Eye (tissue), 1 donor: ENCODE measurements around the gene TNFRSF6B.
"Not testable (repeated sequence)": the region's sequence is repeated elsewhere in the genome, so short reads cannot be mapped to it uniquely, and the experiment has no call there.

Source experiments
- DNase-seq: peaks from one replicate; pipeline ENCODE4 v3.0.0-alpha.2; 2015

The TNFRSF6B gene

DNA sequence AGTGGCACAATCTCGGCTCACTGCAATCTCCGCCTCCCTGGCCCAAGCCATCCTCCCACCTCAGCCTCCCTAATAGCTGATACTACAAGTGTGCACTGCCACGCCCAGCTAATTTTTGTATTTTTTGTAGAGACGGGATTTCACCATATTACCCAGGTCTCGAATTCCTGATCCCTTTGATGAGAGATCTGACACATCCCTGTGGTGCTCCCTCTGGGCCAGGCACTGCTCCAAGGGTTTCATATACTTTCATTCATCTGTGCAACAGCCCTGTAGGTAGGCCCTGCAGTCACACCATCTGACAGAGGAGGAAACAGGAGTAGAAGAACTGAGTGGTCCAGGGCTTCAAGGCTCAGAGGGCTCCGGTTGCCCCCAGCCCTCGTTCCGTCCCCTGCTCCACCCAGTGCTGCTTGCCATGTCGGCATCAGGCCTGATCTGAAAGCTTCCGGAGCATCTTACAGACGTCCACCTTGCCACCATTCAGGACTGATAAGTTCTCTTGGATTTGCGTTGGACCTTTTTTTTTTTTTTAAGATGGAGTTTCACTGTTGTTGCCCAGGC is 14.7 kb downstream of the TNFRSF6B start:
- DNase-seq, result no peak

DNA sequence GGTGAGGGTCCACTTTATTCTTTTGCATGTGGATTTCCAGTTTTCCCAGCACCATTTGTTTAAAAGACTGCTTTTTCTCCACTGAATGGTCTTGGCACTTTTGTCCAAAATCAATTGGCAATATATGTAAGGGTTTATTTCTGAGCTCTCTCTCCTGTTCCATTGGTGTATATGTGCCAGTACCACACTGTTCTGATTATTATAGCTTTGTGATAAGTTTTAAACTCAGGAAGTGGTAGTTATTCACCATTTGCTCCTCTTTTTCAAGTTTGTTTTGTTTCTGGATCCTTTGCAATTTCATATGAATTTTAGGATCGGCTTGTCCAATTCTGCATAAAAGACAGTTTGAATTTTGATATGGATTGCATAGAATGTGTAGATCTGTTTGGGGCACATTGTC is 15.7 kb downstream of the TNFRSF6B start:
- DNase-seq, result no peak

DNA sequence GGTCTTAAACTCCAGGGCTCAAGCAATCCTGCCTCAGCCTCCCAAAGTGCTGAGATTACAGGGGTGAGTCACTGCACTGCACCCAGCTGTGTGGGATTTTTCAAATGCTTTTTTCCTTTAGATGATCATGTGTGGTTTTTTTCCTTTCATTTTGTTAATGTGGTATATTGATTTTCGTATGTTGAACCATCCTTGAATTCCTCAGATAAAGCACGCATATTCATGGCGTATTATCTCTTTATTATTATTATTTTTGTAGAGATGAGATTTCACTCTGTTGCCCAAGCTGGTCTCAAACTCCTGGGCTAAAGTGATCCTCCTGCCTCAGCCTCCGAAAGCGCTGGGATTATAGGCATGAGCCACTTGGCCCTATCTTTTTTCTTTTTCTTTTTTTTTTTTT is 18.4 kb downstream of the TNFRSF6B start:
- no peak for DNase-seq

DNA sequence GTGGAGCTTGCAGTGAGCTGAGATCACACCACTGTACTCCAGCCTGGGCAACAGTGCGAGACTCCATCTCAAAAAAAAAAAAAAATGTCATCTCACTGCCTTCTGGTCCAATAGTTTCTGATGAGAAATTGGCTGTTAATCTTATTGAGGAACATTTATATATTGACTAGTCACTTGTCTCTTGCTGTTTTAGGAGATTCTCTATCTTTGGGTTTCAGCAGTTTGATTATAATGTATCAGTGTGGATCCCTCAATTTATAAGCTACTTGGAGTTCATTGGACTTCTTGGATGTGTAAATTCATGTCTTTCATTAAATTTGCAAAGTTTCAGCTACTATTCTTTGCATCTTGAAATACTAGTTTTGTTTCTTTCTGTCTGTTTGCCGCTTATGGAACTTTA is 22.5 kb downstream of the TNFRSF6B start:
- no peak for DNase-seq

DNA sequence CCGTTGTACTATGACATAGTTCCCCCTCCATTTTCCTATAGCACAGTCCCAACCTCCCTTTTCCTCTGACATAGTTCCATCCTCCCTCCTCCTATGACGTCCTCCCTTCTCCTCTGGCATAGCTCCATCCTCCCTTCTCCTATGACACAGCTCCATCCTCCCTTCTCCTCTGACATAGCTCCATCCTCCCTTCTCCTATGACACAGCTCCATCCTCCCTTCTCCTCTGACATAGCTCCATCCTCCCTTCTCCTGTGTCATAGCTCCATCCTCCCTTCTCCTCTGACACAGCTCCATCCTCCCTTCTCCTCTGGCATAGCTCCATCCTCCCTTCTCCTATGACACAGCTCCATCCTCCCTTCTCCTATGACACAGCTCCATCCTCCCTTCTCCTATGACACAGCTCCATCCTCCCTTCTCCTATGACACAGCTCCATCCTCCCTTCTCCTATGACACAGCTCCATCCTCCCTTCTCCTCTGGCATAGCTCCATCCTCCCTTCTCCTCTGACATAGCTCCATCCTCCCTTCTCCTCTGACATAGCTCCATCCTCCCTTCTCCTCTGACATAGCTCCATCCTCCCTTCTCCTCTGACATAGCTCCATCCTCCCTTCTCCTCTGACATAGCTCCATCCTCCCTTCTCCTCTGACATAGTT is 26.6 kb downstream of the TNFRSF6B start:
- not testable (repeated sequence) for DNase-seq

DNA sequence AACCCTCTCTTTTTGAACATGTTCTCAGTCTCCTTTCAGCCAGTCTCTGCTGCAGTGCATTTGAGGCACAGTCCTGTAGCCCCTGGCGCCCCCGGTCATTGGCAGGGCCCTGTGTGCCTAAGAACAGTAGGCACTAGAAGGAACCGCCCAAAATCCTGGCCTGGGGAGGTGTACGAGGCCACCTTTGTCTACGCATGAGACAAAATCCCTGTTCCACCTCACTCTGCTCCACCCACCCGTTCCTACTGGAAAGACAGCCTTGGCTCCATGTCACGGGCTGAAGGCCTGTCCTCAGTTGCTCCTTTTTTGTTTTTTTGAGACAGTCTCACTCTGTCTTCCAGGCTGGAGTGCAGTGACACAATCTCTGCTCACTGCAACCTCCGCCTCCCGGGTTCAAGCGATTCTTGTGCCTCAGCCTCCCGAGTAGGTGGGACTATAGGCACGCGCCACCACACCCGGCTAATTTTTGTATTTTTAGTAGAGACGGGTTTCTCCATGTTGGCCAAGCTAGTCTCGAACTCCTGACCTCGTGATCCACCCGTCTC is 33.8 kb downstream of the TNFRSF6B start:
- DNase-seq, result not testable (repeated sequence)

DNA sequence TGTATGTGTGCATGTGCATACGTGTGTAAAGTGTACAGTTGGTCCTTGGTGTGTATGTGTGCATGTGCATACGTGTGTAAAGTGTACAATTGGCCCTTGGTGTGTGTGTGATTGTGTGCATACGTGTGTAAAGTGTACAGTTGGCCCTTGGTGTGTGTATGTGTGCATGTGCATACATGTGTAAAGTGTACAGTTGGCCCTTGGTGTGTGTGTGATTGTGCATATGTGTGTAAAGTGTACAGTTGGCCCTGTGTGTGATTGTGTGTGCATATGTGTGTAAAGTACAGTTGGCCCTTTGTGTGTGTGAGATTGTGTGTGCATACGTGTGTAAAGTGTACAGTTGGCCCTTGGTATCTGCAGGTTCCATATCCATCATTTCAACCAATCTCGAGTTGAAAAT is 35.0 kb downstream of the TNFRSF6B start:
- no peak for DNase-seq

DNA sequence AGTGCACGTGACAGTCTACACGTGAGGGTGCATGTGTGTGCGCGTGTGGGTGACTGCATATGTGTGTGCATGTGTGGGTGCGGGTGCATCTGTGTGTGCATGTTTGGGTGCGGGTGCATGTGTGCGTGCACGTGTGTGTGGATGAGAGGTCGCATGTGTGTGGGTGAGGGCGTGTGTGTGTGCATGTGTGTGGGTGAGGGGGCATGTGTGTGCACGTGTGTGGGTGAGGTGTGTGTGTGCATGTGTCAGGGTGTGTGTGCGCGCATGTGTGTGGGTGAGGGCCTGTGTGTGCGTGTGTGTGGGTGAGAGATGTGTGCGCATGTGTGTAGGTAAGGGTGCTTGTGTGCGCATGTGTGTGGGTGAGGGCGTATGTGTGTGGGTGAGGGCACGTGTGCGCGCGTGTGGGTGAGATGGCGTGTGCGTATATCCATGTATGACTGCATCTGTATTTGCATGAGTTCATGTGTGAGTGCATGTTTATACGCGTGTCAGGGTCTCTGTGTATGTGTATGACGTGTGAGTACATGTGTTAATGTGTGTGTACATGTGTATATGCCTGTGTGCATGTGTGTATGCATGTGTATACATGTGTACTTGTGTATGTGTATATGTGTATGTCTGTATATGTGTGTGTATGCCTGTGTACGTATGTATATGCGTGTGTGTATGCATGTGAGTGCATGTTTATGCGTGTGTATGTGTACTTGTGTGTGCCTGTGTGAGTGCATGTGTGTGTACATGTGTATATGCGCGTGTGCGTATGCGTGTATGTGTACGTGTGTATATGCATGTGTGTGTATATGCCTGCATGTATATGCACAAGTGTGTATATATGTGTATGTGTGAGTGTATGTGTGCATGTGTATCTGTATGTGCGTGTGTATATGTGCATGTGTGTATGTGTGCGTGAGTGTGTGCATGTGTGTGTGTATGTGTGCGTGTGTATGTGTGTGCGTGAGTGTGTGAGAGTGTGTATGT is 36.0 kb downstream of the TNFRSF6B start:
- DNase-seq, result no peak

DNA sequence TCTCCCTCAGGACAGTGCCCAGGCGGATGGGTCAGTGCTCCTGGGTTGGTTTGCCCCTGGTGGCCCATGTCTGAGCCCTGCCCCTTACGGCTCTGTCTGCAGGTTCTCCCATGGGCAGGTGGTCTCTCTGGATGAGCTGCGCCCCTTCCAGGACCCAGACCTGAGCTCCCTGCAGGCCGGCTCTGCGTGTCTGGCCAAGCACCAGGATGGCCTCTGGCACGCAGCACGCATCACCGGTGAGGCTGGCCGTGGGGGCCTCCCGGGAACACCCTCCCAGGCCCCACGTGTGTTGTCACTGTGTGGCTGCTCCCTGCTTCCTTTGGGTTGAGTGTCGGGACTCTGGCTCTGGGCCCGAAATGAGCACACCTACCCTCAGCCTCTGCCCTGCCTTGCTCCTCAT is 36.7 kb downstream of the TNFRSF6B start:
- no peak for DNase-seq

DNA sequence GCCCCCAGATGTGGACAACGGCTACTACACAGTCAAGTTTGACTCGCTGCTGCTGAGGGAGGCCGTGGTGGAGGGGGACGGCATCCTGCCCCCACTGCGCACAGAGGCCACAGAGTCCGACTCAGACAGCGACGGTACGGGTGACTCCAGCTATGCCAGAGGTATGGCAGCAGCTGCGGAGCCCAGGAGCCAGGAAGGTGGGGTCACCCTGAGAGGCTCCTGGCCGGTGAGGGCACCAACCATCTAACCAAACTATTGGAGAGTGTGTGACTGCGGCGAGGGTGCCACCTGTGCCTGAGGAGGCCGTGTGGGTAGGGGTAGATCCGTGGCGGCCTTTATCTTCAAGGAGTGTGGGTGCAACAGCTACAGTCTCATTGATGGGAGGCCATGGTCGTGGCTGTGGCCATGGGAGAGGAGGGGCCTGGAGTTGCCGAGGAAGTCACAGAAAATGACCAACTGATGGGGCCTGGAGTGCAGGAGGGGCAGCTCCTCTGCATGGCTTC is 37.2 kb downstream of the TNFRSF6B start:
- no peak for DNase-seq

DNA sequence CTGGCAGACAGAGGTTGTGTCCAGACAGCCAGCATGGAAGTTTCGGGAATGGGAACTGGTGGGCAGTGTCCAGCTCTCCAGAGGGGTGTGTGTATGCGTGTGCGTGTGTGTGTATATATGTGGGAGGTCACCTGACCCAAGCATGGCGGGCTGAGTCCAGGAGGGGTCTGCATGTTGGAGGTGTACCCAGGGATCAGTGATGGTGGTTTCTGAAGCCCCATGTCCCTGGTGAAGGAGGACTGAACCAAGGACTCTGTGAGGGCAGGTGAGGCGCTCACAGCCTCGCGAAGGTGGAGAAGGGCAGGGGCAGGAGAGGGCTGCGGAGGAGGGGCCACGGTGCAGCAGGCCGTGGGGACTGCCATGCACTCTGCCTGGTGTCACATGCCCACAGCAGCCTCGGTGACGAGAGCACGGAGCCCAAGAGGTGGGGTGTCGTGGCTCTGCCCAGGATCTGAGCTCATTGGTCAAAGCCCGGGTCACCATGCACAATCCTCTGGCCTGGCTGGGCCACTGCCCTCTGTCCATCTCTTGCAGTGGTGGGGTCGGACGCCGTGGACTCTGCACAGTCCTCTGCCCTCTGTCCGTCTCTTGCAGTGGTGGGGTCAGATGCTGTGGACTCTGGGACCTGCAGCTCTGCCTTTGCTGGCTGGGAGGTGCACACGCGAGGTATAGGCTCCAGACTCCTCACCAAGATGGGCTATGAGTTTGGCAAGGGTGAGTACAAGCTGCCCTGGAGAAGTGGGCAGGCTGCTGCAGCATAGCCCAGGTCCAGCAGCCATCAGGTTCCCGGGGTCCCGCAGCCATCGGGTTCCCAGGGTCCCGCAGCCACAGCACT is 37.9 kb downstream of the TNFRSF6B start:
- DNase-seq, result no peak

DNA sequence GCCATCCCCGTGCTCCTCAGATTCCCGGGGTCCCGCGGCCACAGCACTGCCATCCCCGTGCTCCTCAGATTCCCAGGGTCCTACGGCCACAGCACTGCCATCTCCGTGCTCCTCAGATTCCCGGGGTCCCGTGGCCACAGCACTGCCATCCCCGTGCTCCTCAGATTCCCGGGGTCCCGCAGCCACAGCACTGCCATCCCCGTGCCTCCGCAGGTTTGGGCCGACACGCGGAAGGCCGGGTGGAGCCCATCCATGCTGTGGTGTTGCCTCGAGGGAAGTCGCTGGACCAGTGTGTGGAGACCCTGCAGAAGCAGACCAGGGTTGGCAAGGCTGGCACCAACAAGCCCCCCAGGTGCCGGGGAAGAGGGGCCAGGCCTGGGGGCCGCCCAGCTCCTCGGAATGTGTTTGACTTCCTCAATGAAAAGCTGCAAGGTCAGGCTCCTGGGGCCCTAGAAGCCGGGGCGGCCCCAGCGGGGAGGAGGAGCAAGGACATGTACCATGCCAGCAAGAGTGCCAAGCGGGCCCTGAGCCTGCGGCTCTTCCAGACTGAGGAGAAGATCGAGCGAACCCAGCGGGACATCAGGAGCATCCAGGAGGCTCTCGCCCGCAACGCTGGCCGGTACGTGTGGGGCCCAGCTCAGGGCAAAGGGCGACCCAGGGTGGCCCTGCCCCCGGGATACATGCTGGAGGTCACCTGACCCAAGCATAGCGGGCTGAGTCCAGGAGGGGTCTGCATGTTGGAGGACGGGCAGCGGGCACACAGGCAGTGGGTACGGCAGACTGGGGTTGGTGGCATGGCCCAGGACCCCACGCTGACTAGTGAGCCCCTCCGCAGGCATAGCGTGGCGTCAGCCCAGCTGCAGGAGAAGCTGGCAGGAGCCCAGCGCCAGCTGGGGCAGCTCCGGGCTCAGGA is 38.8 kb downstream of the TNFRSF6B start:
- no peak for DNase-seq

DNA sequence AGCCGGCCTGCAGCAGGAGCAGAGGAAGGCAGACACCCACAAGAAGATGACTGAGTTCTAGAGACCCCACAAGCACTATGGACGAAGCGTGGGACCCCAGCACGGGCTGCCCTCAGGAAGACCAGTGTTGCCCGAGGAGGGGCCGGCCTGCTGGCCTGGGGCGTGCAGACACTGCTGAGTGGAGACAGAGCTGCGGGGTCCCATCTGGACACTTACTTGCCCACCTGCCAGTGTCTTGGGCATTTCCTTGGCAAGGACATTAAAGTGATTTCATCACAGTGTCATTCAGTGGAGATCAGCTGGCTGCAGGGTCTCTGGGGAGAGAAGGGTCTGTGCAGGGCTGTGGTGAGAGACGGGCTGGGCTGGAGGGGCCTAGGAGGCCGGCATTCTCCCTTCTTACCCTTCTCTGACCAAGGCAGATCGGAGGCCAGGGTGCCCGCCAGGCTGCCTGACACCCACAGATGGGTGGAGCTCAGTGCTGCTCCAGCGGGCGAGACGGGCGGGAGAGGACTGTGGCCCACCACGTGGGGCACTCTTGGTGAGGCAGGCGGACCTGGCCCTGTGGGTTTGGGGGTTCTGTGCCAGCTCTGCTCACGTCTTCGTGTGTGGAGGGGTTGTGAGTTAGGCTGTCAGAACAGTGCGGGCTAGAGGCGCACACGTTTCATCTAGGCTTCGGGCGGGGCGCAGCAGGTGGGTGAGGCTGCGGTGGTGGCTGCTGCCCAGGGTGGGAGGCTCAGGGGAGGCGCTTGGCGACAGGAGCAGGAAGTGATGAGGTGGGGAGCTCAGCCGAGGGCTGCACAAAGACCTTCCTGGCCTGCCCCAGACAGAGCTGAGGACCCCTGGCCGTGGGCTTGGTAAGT is 39.6 kb downstream of the TNFRSF6B start, which contains the start of gene LIME1:
TSS of gene LIME1 (plus strand) at position 806 of the 860 bp plus-strand sequence. CDS start 886 bp downstream, outside the sequence.
- DNase-seq, result peak; percentile 50

DNA sequence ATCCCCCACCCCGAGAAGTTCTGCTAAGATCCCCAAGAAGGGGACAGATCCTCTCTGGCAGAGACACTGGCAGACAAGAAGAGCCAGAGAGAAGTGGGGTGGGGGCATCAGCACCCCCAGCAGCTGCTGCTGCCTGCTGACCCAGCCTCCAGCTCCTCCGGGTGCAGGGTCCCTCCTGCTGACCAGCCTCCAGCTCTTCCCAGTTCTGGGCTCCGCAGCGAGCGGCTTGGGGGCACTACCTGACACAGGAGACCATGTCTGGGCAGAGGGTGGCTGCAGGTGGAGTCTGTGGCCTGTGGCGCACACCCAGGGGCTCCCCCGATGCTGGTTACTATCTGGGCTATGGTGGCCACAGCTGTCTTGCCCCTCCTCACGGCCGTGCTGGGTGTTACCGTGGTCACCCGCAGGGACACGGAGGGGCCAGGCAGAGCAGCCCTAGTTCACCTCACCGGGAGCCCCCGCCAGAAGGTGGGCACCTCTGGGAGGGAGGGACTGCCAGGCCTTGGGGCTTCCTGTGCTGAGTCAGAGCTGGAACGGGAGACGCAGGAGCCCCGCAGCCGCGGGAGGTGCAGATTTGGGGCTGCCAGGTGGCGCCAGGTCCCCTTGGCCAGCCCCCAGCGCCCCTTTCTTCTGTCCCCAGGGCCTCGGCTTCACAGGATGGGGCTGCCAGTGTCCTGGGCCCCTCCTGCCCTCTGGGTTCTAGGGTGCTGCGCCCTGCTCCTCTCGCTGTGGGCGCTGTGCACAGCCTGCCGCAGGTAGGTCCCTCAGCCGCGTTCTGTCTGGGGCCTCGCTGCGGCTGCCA is 40.6 kb downstream of the TNFRSF6B start:
- DNase-seq, result no peak

DNA sequence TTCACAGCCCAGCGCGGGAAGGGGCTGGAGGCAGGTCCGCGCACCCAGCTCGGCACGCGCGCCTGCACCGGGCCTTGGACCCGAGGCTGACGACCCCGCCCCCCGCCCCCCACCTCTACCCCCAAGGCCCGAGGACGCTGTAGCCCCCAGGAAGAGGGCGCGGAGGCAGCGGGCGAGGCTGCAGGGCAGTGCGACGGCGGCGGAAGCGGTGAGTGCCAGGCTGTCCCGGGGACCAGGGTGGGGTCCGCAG is 41.2 kb downstream of the TNFRSF6B start:
- DNase-seq, result no peak

DNA sequence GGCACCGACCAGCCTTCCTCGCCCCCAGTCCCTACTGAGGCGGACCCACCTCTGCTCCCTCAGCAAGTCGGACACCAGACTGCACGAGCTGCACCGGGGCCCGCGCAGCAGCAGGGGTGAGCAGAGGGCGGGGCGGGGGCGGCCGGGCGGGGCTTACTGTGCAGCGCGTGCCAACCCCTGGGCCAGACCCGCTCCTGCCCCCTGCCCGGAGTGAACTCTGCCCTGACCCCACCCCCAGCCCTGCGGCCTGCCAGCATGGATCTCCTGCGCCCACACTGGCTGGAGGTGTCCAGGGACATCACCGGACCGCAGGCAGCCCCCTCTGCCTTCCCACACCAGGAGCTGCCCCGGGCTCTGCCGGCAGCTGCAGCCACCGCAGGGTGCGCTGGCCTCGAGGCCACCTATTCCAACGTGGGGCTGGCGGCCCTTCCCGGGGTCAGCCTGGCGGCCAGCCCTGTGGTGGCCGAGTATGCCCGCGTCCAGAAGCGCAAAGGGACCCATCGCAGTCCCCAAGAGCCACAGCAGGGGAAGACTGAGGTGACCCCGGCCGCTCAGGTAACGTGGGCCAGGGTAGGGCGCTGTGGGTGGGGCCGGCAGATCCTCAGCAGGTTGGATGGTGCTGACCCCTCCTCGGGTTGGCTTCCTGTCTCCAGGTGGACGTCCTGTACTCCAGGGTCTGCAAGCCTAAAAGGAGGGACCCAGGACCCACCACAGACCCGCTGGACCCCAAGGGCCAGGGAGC is 41.7 kb downstream of the TNFRSF6B start:
- DNase-seq, result no peak

DNA sequence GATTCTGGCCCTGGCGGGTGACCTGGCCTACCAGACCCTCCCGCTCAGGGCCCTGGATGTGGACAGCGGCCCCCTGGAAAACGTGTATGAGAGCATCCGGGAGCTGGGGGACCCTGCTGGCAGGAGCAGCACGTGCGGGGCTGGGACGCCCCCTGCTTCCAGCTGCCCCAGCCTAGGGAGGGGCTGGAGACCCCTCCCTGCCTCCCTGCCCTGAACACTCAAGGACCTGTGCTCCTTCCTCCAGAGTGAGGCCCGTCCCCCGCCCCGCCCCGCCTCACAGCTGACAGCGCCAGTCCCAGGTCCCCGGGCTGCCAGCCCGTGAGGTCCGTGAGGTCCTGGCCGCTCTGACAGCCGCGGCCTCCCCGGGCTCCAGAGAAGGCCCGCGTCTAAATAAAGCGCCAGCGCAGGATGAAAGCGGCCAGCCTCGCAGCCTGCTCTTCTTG is 42.3 kb downstream of the TNFRSF6B start:
- DNase-seq, result peak; percentile 83
